HEK293 (cell line): Measurements from ENCODE around the gene PHF10.

Experiments
- AEBP2 ChIP-seq: fragments of 450-650 bp; formaldehyde crosslinking; IDR thresholded peaks from 2 replicates; pipeline ENCODE4 v1.5.1; 2016; ENCODE audit warnings: missing biosample characterization, missing genetic modification characterization, borderline replicate concordance
- HIC1 ChIP-seq: fragments of 450-650 bp; formaldehyde crosslinking; IDR thresholded peaks from 2 replicates; pipeline ENCODE4 v1.5.1; 2016; ENCODE audit warnings: missing biosample characterization, missing genetic modification characterization
- KLF10 ChIP-seq: fragments of 450-650 bp; IDR thresholded peaks from 2 replicates; pipeline ENCODE4 v1.5.1; 2018; ENCODE audit warnings: missing biosample characterization, mild to moderate bottlenecking, missing genetic modification characterization
- MEIS1 ChIP-seq: sonication (generic); formaldehyde crosslinking; IDR thresholded peaks from 2 replicates; pipeline ENCODE4 v1.8.1; 2022; ENCODE audit warnings: missing genetic modification reagents, mild to moderate bottlenecking, borderline replicate concordance
- SP7 ChIP-seq: fragments of 450-650 bp; formaldehyde crosslinking; IDR thresholded peaks from 2 replicates; pipeline ENCODE4 v1.5.1; 2016; ENCODE audit warnings: missing biosample characterization, missing genetic modification characterization
- YY1 ChIP-seq: fragments of 450-650 bp; formaldehyde crosslinking; IDR thresholded peaks from 2 replicates; pipeline ENCODE4 v1.5.1; 2018; ENCODE audit warnings: missing biosample characterization, missing genetic modification characterization
- ZBTB48 ChIP-seq: fragments of 450-650 bp; formaldehyde crosslinking; IDR thresholded peaks from 2 replicates; pipeline ENCODE4 v1.5.1; 2016; ENCODE audit warnings: missing biosample characterization, missing genetic modification characterization
- ZNF292 ChIP-seq: fragments of 450-650 bp; formaldehyde crosslinking; IDR thresholded peaks from 2 replicates; pipeline ENCODE4 v1.5.1; 2016; ENCODE audit warnings: low read depth, missing biosample characterization, missing genetic modification characterization, borderline replicate concordance
- ZNF473 ChIP-seq: fragments of 450-650 bp; formaldehyde crosslinking; IDR thresholded peaks from 2 replicates; pipeline ENCODE4 v1.5.1; 2017; ENCODE audit warnings: missing biosample characterization, missing genetic modification characterization
- ZNF558 ChIP-seq: fragments of 450-650 bp; formaldehyde crosslinking; IDR thresholded peaks from 2 replicates; pipeline ENCODE4 v1.5.1; 2016; ENCODE audit warnings: missing biosample characterization, missing genetic modification characterization
- TF ChIP-seq, protein P1 (sequence below): fragments of 450-650 bp; formaldehyde crosslinking; IDR thresholded peaks from 2 replicates; pipeline ENCODE4 v1.5.1; 2016; ENCODE audit warnings: missing biosample characterization, missing genetic modification characterization
- TF ChIP-seq, protein P2 (sequence below): fragments of 450-650 bp; formaldehyde crosslinking; IDR thresholded peaks from 2 replicates; pipeline ENCODE4 v1.5.1; 2017; ENCODE audit warnings: missing biosample characterization, mild to moderate bottlenecking, missing genetic modification characterization, moderate library complexity
- TF ChIP-seq, protein P3 (sequence below): fragments of 450-650 bp; formaldehyde crosslinking; IDR thresholded peaks from 2 replicates; pipeline ENCODE4 v1.5.1; 2017; ENCODE audit warnings: missing biosample characterization, missing genetic modification characterization
- TF ChIP-seq, protein P4 (sequence below): fragments of 450-650 bp; formaldehyde crosslinking; IDR thresholded peaks from 2 replicates; pipeline ENCODE4 v1.5.1; 2016; ENCODE audit warnings: missing biosample characterization, missing genetic modification characterization, low read depth

DNA sequence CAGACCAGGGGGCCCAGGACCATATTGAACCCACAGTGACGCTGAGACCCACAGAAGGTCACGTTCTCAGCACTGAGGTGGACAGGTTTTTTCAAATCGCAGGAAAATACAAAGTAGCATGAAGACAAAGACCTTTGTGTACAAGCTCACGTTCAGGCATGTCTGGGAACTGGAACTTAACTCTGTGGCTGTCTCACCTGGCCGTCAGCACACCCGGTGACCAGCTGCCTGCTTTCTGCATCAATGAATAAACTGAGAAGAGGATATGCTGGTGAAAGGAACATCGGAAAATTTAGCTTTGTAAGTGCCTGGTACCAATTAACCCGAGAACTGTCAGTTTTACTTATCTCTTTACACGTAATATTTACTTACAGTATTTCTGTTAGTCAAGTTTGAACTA is 59.0 kb downstream of the PHF10 start:
- TF ChIP-seq, protein P1, sequence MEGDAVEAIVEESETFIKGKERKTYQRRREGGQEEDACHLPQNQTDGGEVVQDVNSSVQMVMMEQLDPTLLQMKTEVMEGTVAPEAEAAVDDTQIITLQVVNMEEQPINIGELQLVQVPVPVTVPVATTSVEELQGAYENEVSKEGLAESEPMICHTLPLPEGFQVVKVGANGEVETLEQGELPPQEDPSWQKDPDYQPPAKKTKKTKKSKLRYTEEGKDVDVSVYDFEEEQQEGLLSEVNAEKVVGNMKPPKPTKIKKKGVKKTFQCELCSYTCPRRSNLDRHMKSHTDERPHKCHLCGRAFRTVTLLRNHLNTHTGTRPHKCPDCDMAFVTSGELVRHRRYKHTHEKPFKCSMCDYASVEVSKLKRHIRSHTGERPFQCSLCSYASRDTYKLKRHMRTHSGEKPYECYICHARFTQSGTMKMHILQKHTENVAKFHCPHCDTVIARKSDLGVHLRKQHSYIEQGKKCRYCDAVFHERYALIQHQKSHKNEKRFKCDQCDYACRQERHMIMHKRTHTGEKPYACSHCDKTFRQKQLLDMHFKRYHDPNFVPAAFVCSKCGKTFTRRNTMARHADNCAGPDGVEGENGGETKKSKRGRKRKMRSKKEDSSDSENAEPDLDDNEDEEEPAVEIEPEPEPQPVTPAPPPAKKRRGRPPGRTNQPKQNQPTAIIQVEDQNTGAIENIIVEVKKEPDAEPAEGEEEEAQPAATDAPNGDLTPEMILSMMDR (tag by site-specific recombination), result no peak
- TF ChIP-seq, protein P2, sequence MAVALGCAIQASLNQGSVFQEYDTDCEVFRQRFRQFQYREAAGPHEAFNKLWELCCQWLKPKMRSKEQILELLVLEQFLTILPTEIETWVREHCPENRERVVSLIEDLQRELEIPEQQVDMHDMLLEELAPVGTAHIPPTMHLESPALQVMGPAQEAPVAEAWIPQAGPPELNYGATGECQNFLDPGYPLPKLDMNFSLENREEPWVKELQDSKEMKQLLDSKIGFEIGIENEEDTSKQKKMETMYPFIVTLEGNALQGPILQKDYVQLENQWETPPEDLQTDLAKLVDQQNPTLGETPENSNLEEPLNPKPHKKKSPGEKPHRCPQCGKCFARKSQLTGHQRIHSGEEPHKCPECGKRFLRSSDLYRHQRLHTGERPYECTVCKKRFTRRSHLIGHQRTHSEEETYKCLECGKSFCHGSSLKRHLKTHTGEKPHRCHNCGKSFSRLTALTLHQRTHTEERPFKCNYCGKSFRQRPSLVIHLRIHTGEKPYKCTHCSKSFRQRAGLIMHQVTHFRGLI (tag by site-specific recombination), result no peak
- TF ChIP-seq HIC1 (tag by site-specific recombination), result no peak
- TF ChIP-seq MEIS1 (CRISPR knock-in tag), result no peak
- TF ChIP-seq, protein P3, sequence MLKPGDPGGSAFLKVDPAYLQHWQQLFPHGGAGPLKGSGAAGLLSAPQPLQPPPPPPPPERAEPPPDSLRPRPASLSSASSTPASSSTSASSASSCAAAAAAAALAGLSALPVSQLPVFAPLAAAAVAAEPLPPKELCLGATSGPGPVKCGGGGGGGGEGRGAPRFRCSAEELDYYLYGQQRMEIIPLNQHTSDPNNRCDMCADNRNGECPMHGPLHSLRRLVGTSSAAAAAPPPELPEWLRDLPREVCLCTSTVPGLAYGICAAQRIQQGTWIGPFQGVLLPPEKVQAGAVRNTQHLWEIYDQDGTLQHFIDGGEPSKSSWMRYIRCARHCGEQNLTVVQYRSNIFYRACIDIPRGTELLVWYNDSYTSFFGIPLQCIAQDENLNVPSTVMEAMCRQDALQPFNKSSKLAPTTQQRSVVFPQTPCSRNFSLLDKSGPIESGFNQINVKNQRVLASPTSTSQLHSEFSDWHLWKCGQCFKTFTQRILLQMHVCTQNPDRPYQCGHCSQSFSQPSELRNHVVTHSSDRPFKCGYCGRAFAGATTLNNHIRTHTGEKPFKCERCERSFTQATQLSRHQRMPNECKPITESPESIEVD (tag by site-specific recombination), result no peak
- TF ChIP-seq ZNF473 (tag by site-specific recombination), result no peak
- TF ChIP-seq ZNF292 (tag by site-specific recombination), result no peak
- TF ChIP-seq YY1 (tag by site-specific recombination), result no peak
- TF ChIP-seq ZNF558 (tag by site-specific recombination), result no peak
- TF ChIP-seq, protein P4, sequence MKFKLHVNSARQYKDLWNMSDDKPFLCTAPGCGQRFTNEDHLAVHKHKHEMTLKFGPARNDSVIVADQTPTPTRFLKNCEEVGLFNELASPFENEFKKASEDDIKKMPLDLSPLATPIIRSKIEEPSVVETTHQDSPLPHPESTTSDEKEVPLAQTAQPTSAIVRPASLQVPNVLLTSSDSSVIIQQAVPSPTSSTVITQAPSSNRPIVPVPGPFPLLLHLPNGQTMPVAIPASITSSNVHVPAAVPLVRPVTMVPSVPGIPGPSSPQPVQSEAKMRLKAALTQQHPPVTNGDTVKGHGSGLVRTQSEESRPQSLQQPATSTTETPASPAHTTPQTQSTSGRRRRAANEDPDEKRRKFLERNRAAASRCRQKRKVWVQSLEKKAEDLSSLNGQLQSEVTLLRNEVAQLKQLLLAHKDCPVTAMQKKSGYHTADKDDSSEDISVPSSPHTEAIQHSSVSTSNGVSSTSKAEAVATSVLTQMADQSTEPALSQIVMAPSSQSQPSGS (tag by site-specific recombination), result no peak
- TF ChIP-seq SP7 (tag by site-specific recombination), result no peak
- no peak for TF ChIP-seq AEBP2 (tag by site-specific recombination)
- no peak for TF ChIP-seq KLF10 (tag by site-specific recombination)
- no peak for TF ChIP-seq ZBTB48 (tag by site-specific recombination)
